LNCaP clone FGC (cell line): ENCODE data around the gene CXCL8.

ENCODE experiments used
- DNase-seq: peaks from one replicate; pipeline ENCODE4 v3.0.0-alpha.2; 2011; ENCODE audit warnings: low read depth
- H3K4me3 ChIP-seq: 2 replicates; pipeline ENCODE4 v1.5.1; 2011; ENCODE audit warnings: mild to moderate bottlenecking, low read depth, low read length, control low read depth
- TF ChIP-seq, protein P1 (sequence below): IDR thresholded peaks from 2 replicates; pipeline ENCODE4 v1.5.1; 2012; ENCODE audit warnings: mild to moderate bottlenecking; ENCODE audit not compliant: control insufficient read depth, insufficient read depth; ENCODE audit errors: extremely low read depth

Gene CXCL8

DNA sequence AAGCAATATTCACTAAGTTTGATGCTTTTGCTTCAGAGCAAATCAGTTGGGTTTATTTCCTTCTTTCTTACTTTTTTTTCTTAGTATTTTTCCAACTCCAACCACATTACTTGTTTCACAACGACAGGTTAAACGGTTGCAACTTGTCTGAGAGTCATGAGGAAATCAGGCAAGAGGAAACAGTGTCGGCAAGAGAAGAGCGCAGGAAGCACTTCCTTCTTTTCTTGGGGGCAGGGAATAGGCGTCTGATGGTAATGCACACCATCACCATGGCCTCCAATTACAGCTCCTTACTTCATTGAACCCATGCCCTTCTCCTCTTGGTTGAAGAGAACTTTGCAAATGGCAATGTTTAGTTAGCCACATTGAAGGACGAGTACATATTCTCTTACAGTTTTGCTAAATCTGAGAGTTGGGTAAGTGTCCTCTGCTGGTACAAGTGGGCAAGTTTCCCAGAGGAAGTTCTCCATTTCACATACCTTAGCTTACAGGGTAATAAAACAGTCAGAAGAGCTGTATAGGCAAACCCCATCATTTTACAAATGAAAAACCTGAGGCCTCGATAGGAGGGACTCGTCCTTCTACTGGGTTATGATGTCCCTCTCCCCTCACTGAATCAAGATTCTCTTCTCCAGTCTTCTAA lies 8.3 kb upstream of the CXCL8 start:
- no peak for DNase-seq
- TF ChIP-seq, protein P1, sequence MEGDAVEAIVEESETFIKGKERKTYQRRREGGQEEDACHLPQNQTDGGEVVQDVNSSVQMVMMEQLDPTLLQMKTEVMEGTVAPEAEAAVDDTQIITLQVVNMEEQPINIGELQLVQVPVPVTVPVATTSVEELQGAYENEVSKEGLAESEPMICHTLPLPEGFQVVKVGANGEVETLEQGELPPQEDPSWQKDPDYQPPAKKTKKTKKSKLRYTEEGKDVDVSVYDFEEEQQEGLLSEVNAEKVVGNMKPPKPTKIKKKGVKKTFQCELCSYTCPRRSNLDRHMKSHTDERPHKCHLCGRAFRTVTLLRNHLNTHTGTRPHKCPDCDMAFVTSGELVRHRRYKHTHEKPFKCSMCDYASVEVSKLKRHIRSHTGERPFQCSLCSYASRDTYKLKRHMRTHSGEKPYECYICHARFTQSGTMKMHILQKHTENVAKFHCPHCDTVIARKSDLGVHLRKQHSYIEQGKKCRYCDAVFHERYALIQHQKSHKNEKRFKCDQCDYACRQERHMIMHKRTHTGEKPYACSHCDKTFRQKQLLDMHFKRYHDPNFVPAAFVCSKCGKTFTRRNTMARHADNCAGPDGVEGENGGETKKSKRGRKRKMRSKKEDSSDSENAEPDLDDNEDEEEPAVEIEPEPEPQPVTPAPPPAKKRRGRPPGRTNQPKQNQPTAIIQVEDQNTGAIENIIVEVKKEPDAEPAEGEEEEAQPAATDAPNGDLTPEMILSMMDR: no peak
- no peak overlapping the region for H3K4me3 ChIP-seq

DNA sequence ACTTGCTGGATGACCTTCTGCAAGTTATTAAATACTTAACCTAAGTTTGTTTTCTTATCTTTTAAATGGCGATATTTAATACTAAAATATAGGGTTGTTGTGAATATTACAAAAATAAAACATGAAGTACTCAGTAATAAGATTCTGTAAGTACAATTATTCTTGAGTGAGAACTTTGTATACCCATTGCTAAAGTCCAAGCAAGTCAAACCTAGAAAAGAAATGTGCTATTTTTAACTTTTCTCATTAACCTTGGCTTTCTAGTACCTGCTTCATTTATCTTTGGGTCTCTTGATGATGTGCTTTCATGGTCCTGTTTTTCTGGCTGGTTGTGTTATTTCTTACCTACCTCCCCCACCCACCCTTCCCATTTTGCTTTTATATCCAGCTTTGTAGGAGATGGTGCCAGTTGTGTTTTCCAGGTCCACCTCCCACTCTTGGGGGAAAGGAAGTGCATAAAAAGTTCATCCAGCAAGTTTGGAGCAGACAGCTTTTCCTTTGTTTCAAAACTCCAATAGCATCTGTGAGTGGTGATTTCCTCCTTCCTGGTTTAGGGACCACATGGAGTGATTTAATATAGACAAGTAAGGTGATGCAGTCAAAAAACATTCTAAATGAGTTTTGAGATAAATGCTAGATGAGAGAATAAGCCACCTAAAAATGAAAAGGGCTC lies 7.5 kb upstream of the CXCL8 start:
- TF ChIP-seq, protein P1: no peak
- no peak for DNase-seq
- no peak overlapping the region for H3K4me3 ChIP-seq

DNA sequence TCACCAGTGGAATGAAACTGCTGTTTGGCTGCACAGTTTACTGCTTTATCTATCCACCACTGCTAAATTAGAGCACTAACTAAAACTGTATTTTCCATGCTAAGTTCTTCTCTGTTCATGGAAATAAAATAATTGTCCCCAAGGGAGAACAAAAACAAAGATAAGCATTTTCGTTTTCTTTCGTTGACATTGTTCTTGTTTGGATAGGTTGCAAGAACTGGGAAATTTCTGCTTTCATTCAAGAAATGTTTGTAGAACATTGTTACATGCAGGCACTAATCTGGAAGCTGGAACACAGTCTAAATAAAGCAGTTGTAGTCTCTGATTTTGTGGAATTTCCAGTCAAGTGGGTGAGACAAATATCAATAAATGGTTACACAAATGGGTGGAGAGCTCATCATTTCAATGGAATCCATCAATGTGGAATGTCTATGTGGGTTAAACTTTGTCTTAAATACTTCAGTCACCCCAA lies 5.8 kb upstream of the CXCL8 start:
- DNase-seq: no peak
- TF ChIP-seq, protein P1: no peak
- H3K4me3 ChIP-seq: no peak overlapping the region

DNA sequence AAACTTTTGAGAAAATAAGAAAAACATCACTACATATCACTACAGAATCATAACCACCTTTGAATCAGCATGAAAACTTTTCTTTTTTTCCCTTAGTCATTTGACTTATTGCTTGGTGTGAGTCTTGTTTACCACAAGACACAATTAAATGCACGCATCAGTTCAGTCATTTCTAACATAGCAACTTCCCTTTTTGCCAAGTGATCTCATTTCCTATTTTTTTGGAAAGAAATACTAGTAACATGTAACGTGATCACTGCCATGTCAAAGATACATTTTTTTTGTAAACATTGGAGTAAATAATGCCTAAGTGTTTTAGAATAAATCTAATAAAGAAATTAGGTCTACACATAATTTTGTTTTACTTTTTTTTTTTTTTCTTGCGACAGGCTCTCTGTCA lies 5.1 kb upstream of the CXCL8 start:
- H3K4me3 ChIP-seq: no peak overlapping the region
- no peak for DNase-seq
- TF ChIP-seq, protein P1: no peak

DNA sequence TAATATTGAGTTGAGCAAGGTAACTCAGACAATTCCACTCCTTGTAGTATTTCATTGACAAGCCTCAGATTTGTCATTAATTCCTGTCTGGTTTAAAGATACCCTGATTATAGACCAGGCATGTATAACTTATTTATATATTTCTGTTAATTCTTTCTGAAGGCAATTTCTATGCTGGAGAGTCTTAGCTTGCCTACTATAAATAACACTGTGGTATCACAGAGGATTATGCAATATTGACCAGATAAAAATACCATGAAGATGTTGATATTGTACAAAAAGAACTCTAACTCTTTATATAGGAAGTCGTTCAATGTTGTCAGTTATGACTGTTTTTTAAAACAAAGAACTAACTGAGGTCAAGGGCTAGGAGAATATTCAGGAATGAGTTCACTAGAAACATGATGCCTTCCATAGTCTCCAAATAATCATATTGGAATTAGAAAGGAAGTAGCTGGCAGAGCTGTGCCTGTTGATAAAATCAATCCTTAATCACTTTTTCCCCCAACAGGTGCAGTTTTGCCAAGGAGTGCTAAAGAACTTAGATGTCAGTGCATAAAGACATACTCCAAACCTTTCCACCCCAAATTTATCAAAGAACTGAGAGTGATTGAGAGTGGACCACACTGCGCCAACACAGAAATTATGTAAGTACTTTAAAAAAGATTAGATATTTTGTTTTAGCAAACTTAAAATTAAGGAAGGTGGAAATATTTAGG lies 821 bp downstream of the CXCL8 start:
- DNase-seq: no peak
- TF ChIP-seq, protein P1: no peak
- no peak overlapping the region for H3K4me3 ChIP-seq

DNA sequence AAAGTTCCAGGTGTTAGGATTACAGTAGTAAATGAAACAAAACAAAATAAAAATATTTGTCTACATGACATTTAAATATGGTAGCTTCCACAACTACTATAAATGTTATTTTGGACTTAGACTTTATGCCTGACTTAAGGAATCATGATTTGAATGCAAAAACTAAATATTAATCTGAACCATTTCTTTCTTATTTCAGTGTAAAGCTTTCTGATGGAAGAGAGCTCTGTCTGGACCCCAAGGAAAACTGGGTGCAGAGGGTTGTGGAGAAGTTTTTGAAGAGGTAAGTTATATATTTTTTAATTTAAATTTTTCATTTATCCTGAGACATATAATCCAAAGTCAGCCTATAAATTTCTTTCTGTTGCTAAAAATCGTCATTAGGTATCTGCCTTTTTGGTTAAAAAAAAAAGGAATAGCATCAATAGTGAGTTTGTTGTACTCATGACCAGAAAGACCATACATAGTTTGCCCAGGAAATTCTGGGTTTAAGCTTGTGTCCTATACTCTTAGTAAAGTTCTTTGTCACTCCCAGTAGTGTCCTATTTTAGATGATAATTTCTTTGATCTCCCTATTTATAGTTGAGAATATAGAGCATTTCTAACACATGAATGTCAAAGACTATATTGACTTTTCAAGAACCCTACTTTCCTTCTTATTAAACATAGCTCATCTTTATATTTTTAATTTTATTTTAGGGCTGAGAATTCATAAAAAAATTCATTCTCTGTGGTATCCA lies 1.6 kb downstream of the CXCL8 start:
- DNase-seq: no peak
- TF ChIP-seq, protein P1: no peak
- no peak overlapping the region for H3K4me3 ChIP-seq
